SU-DHL-6 (cell line): Measurements from ENCODE around the gene PPIL6.

Experiments used
- H2AFZ ChIP-seq: fragments of 200-600 bp; sonication (generic); 2 replicates; pipeline ENCODE4 v1.6.1; 2014; ENCODE audit warnings: low read depth, mild to moderate bottlenecking, moderate library complexity, mixed read lengths, antibody characterized with exemption, low read length; ENCODE audit not compliant: severe bottlenecking
- H3F3A ChIP-seq: fragments of 200-600 bp; shearing (Covaris generic); 2 replicates; pipeline ENCODE4 v1.6.0; 2016; ENCODE audit warnings: antibody characterized with exemption, mild to moderate bottlenecking; ENCODE audit not compliant: insufficient read depth
- H3K27ac ChIP-seq: fragments of 200-600 bp; sonication (generic); 2 replicates; pipeline ENCODE4 v1.5.1; 2016; ENCODE audit warnings: low read depth, mild to moderate bottlenecking, low read length, moderate library complexity, mixed read lengths
- H3K27me3 ChIP-seq: fragments of 200-600 bp; sonication (generic), shearing (Covaris generic); 2 replicates; pipeline ENCODE4 v1.6.0; 2014; ENCODE audit warnings: mild to moderate bottlenecking, low read length
- H3K36me3 ChIP-seq: fragments of 200-600 bp; sonication (generic); 2 replicates; pipeline ENCODE4 v1.6.1; 2014; ENCODE audit warnings: mild to moderate bottlenecking, low read length, mixed read lengths
- H3K4me2 ChIP-seq: fragments of 300-600, 200-600 bp; shearing (Covaris generic), sonication (generic); 2 replicates; pipeline ENCODE4 v1.6.0; 2014; ENCODE audit warnings: low read length, low read depth, mild to moderate bottlenecking; ENCODE audit not compliant: poor library complexity, severe bottlenecking
- H3K4me3 ChIP-seq: fragments of 200-600 bp; sonication (generic); 2 replicates; pipeline ENCODE4 v1.5.1; 2014; ENCODE audit warnings: antibody characterized with exemption, low read length, mild to moderate bottlenecking, mixed read lengths; ENCODE audit not compliant: insufficient read depth, poor library complexity, severe bottlenecking
- H3K79me2 ChIP-seq: fragments of 200-600 bp; sonication (generic); 2 replicates; pipeline ENCODE4 v1.6.1; 2014; ENCODE audit warnings: mild to moderate bottlenecking, low read length, moderate library complexity; ENCODE audit not compliant: insufficient read depth
- H3K9ac ChIP-seq: fragments of 200-600 bp; sonication (generic); 2 replicates; pipeline ENCODE4 v1.7.0; 2014; ENCODE audit warnings: mild to moderate bottlenecking, low read length
- H3K9me2 ChIP-seq: fragments of 200-600 bp; sonication (generic); replicated peaks from 2 replicates; pipeline ENCODE4 v1.6.1; 2014; ENCODE audit warnings: low read length; ENCODE audit not compliant: insufficient read depth
- H3K9me3 ChIP-seq: fragments of 200-600 bp; sonication (generic); 2 replicates; pipeline ENCODE4 v1.6.1; 2014; ENCODE audit warnings: low read length, mixed read lengths; ENCODE audit not compliant: insufficient read depth
- H4K20me1 ChIP-seq: fragments of 200-600 bp; sonication (generic); 2 replicates; pipeline ENCODE4 v1.6.1; 2014; ENCODE audit warnings: low read depth, mild to moderate bottlenecking, antibody characterized with exemption, low read length, moderate library complexity, mixed read lengths
- CTCF ChIP-seq: fragments of 200-600 bp; sonication (generic); IDR thresholded peaks from one replicate; pipeline ENCODE4 v1.5.1; 2017; ENCODE audit warnings: antibody characterized with exemption, mild to moderate bottlenecking, low read length, moderate library complexity; ENCODE audit not compliant: insufficient read depth, poor library complexity, severe bottlenecking
- EZH2phosphoT487 ChIP-seq: fragments of 200-600 bp; sonication (generic), shearing (Covaris generic); conservative IDR thresholded peaks from 2 replicates; pipeline ENCODE4 v1.6.1; 2018; ENCODE audit warnings: mild to moderate bottlenecking, antibody characterized with exemption, low read length, moderate library complexity, mixed read lengths

PPIL6 gene

GRCh38 chr6:109472132-109472995 is 31.9 kb upstream of the PPIL6 start:
- no peak for TF ChIP-seq CTCF
- Histone ChIP-seq H3K9me2 (no peaks in the 10 kb centered on the region), H3K9ac (no peak overlapping the region), H3K27ac (no peak overlapping the region), H3K4me3 (no peak overlapping the region), H3K36me3 (peaks cover 21% of the 10 kb centered on the region), H3K4me2 (no peak overlapping the region), H3F3A (no peaks in the 10 kb centered on the region), H2AFZ (no peak overlapping the region), H3K9me3 (no peaks in the 10 kb centered on the region), H4K20me1 (peaks cover 4% of the 10 kb centered on the region; the same call in 1 of the 2 replicates), H3K27me3 (no peaks in the 10 kb centered on the region), H3K79me2 (peaks cover 23% of the 10 kb centered on the region)

GRCh38 chr6:109471105-109471810 is 30.8 kb upstream of the PPIL6 start:
- H3K4me3 ChIP-seq, result no peak overlapping the region
- peaks cover 30% of the 10 kb centered on the region for H3K36me3 ChIP-seq
- no peaks in the 10 kb centered on the region for H3K9me3 ChIP-seq

GRCh38 chr6:109469591-109470189 is 29.3 kb upstream of the PPIL6 start:
- TF ChIP-seq EZH2phosphoT487 (no peak), CTCF (no peak)
- Histone ChIP-seq H3K9me2 (no peaks in the 10 kb centered on the region), H2AFZ (no peak overlapping the region), H4K20me1 (no peaks in the 10 kb centered on the region), H3K27me3 (no peaks in the 10 kb centered on the region), H3K27ac (no peak overlapping the region), H3K36me3 (peaks cover 42% of the 10 kb centered on the region), H3K79me2 (peaks cover 14% of the 10 kb centered on the region), H3K4me3 (no peak overlapping the region), H3F3A (no peaks in the 10 kb centered on the region), H3K4me2 (no peak overlapping the region), H3K9me3 (no peaks in the 10 kb centered on the region), H3K9ac (no peak overlapping the region)

More at GRCh38 chr6:109471105-109471810, 30.8 kb upstream of the PPIL6 start:
- Histone ChIP-seq H3K9ac (no peak overlapping the region), H3K4me2 (no peak overlapping the region), H3K9me2 (no peaks in the 10 kb centered on the region), H3K79me2 (peaks cover 12% of the 10 kb centered on the region), H2AFZ (no peak overlapping the region), H3K27me3 (no peaks in the 10 kb centered on the region), H3F3A (no peaks in the 10 kb centered on the region), H4K20me1 (no peaks in the 10 kb centered on the region), H3K27ac (no peak overlapping the region)
- TF ChIP-seq CTCF (no peak), EZH2phosphoT487 (no peak)
